GM19328 (cell line): ENCODE data around the gene CHAC1.
"Not testable (repeated sequence)": the region's sequence is repeated elsewhere in the genome, so short reads cannot be mapped to it uniquely, and the experiment has no call there.

Source experiments
- ATAC-seq: cut with Tn5 transposase; IDR thresholded peaks from one replicate; pipeline ENCODE4 v1.9.1; 2021; ENCODE audit warnings: mild to moderate bottlenecking, moderate library complexity; ENCODE audit not compliant: unreplicated experiment

CHAC1 gene

DNA sequence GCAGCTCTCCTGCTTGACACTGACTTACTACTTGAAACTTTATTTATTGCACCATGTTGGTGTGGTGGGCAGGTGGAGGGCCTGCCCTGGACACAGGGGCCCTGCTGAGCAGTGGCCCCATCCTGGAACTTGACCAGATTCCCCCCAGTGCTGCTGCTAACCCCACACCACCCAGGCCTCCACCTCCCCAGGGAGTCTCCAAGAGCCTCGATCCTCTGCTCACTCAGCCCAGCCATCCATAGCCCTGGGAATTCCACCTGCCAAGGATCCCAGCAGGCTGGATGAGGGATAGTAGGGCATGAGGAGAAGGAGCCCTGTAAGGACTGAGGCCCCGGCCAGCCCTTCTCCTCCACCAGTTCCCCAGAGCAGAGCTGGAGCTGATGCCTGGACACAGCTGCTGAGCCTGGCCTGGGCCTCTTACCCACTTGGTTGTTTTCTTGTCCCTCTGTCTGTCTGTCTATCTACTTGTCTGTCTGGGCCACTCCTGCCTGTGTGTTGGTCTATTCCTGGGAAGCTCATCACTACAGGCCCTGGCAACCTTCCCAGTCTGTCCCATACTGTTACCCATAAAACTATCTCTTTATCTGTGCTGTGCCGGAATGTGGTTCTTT is 2.8 kb downstream of the CHAC1 start:
- no peak for ATAC-seq

GRCh38 chr15:40956541-40956982 is 3.3 kb downstream of the CHAC1 start:
- ATAC-seq = no peak

DNA sequence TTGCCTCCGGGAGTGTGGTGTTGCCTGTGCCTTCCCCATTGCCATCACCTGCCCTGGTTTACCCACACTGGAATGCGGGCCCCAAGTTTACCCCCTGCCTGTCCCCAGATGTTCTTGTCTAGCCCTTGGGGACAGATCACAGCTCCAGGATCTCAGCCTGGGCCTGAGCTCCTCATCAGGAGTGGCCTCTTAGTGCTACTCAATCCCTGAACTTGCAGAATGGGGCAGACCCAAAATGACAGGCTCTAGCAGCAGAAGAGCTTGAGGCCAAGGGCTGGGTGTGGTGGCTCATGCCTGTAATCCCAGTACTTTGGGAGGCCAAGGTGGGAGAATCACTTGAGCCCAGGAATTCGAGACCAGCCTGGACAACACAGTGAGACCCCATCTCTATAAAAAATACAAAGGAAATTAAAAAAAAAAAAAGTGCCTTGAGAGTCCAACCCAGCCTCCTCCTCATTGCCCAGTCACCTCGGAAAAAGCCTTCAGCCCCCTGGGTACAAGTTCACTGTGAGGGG is 3.8 kb downstream of the CHAC1 start:
- ATAC-seq = no peak

GRCh38 chr15:40957581-40958051 is 4.3 kb downstream of the CHAC1 start:
- no peak for ATAC-seq

- ATAC-seq = no peak
These were observed 4.9 kb downstream of the CHAC1 start for GRCh38 chr15:40958146-40958545.

- no peak for ATAC-seq
These were observed 5.5 kb downstream of the CHAC1 start for GRCh38 chr15:40958723-40959122.

GRCh38 chr15:40959331-40960141 is 6.3 kb downstream of the CHAC1 start:
- ATAC-seq = no peak

DNA sequence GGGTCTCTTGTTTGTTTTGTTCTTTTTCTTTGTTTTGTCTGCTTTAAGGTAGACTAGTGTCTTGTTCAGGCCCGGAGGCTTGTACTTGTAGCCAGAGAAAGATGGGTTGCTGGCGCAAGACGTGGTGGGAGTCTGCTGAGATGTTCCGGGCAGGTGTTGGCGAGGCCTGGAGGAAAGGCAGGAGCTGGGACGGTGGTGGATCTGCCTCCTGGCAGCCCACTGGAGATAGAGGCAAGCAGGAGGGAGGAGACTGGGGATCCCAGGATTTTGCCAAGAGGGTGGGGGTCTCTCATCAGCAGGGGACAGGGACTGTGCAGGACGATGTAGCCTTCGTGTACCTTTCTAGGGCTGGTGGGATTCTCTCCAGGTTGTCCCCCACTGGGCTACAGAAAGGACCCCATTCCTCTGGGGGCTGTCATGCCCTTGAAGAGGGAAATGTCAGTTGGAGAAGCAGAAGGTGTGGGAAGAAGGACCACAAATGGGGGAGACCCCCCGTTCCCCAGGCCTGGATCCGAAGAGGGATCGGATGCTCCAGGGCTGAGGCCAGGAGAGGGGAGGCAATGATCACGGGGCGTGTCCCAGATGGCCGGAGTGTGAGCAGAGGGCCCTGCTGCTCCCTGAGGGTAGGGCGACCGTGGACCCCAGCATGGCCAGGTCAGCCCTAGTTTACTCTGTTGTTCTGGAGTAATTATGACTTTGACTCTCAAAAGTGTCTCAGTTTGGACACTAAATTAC is 7.0 kb downstream of the CHAC1 start:
- no peak for ATAC-seq

DNA sequence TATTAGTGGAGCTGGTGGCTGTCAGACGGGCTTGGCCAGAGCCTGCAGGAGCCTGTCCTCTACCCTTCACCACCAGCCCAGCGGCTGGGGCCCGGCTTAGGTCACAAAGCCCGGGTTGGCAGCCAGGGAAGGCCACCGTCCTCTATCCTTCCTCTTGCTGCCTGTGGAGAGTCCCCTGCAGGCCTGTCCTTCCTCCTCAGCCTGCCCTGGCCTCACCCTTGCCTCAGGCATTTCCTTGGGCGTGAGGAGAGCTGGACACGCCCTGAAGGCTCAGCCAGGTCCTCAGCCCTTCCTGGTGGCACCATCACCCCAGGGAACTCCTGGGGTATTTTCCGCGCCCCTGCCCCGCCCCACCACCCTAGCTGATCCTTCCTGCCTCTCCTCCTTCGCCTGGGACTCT is 7.7 kb downstream of the CHAC1 start:
- no peak for ATAC-seq

DNA sequence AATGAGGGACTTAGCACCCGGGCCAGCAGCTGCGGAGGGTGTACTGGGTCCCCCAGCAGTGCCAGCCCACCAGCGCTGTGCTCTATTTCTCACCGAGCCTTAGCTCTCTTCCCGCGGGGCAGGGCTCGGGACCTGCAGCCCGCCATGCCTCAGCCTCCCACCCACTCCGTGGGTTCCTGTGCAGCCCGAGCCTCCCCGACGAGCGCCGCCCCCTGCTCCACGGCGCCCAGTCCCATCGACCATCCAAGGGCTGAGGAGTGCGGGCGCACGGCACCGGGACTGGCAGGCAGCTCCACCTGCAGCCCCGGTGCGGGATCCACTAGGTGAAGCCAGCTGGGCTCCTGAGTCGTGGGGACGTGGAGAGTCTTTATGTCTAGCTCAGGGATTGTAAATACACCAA is 8.5 kb downstream of the CHAC1 start:
- ATAC-seq = not testable (repeated sequence)

DNA sequence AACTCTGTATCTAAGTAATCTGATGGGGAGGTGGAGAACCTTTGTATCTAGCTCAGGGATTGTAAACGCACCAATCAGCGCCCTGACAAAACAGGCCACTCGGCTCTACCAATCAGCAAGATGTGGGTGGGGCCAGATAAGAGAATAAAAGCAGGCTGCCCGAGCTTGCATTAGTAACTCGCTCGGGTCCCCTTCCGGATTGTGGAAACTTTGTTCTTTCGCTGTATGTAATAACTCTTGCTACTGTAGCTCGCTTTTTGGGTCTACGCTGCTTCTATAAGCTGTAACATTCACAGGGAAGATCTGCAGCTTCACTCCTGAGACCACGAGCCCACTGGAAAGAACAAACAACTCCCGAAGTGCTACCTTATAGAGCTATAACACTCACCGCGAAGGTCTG is 9.0 kb downstream of the CHAC1 start:
- ATAC-seq = not testable (repeated sequence)

DNA sequence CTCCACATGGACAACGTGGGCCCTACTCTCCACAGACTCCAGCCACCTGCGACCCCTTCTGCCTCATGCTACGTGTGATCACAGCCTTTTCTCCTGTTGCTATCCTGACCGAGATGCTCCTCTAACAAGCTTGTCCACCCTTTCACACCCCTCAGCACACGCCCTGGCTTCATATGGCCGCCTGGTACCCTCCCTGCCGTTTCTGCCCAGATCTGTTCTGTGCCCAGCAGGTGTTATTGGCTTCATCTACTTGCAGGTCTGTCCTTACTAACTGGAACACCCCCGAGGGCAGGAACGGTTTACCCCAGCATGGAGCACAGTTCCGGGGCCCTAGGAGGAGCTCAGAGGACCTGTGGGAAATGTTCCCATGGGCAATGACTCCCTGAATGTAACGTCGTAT is 9.9 kb downstream of the CHAC1 start:
- ATAC-seq = no peak

DNA sequence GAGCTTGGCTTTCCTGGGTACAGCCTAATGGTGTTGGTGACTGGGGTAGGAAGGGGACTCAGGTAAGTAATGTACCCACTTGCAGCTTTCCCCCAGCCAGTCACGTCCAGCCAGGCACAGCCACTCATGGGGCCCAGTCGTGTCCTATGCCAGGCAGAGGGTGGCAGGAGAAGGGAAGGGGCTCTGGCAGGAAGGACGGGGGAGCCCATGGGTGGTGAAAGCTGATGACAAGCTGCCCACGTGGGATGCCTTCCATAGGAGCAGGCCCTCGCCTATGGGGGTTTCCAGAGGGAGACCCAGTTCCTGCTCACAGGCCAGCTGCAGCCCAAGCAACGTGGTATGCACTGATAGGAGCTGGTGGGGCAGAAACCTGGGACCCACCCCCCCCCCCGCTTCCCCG is 10.7 kb downstream of the CHAC1 start:
- no peak for ATAC-seq

DNA sequence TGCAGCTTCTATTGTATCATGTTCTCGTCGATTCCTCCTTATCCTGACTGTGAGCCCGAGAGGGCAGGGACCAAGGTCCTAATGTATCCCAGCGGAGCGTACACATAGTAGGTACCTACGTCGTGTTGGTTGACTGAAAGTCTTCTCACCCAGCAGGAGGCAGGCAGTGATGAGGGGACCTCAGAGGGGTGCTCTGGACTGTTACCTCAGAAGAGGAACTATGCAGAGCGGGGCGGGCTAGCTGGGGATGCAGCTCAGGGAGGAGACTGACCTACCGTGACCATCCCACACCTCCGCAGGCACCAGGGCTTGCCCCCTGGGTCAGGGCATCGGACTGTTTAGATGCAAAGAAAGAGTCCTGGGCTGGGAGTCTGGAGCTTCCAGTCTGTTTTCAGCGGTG is 11.4 kb downstream of the CHAC1 start:
- no peak for ATAC-seq

DNA sequence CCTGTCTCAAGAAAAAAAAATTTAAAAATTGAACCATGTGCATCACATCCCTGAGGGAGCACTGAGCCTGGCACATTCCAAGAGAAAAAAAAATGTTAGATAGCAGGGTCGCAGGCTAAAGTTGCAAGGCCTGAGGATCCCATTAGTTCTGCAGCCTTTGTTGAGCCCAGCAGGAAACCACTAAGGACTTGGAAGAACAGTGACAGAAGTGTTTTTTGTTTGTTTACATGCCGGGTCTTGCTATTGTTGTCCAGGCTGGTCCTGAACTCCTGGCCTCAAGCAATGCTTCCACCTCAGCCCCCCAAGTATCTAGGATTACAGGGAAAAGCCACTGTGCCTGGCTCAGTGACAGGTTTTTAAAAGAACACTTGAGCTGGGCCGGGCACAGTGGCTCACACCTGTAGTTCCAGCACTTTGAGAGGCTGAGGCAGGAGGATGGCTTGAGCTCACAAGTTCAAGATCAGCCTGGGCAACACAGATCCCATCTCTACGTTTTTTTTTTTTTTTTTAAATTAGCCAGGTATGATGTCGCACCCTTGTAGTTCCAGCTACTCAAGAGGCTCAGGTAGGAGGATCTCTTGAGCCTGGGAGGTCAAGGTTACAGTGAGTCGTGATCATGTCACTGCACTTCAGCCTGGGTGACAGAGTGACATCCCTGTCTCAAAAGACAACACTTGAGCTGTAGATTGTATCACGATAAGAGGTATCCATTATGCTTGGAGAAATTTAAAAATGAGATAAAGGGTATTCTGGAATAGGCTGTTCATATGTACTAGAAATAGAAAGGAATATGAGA is 15.2 kb downstream of the CHAC1 start:
- no peak for ATAC-seq

DNA sequence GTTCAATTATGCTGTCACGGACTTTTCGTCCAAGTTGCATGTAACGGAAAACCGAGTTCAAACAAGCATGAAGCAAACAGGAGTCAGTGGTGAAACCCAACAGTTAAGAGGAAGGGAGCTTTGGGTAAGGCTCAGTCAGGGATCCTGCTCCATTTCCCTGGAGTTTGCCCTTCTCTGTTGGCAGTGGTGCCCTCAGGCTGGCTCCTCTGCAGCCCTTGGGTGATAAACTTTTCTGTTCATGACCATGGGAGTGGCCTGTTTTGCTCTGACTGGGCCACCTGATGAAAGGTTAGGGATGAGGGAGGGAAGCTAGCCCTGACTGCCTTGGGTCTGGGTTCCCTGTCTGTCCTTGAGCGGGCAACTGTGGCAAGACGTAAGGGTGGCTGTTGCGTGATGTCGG is 16.1 kb downstream of the CHAC1 start:
- no peak for ATAC-seq

- ATAC-seq = no peak
These were observed 21.6 kb downstream of the CHAC1 start for GRCh38 chr15:40974879-40975278.

- ATAC-seq = no peak
These were observed 23.5 kb downstream of the CHAC1 start for GRCh38 chr15:40976819-40977218.

DNA sequence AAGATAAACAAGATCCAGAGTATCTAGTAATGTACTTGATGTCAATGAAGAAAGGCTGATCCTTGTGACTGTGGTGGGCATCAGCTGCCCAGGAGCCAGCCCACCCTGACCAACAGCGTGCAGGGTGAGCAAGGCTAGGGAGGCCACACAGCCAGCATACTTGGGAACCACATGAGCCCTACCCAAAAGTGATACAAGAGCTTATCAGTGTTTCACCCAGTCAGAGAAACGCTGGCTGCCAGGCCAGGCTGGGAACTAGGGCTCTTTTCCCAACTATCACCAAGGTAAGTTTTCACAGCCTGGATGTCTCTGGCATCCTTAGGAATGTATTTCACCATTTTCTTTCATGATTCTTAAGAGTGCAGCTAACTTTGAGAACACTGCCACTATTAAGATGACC is 24.9 kb downstream of the CHAC1 start:
- ATAC-seq = no peak

GRCh38 chr15:40978562-40978961 is 25.3 kb downstream of the CHAC1 start:
- ATAC-seq = no peak

DNA sequence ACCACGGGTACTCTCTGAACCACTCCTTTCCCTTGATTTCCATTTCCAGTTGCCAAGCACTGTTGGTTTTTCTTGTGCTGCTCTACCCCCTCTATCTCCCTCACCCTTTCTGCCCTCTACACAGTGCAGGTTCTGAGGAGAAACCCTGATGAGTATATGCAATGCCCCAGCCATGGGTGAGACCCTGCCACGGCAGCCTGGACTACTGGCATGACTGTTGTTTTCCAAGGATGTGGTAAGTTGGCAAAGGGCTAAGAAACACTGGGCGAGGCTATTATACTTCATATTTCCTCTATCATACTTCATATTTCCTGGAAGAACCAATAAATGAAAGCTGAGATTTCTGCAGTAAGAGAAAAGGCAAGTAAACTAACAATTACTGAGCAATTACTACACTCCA is 27.9 kb downstream of the CHAC1 start:
- no peak for ATAC-seq
